T-helper 2 cell (primary cell): ENCODE measurements around the gene SUMF2.
A peak's percentile ranks its signal among the peaks of the same experiment; 100 is the strongest.
"Not testable (repeated sequence)": the region's sequence is repeated elsewhere in the genome, so short reads cannot be mapped to it uniquely, and the experiment has no call there.

Source experiments
- DNase-seq, 5 experiments: peaks; one replicate each; pipeline versions ENCODE4 v3.0.0 to v3.0.0-alpha.2; 2012 to 2022
- total RNA-seq, 2 donors: gene quantifications; one replicate each; lab custom pipeline; 2026; lab: John Stamatoyannopoulos, UW

The SUMF2 gene
- total RNA-seq: 73.9 to 106 reads per million in 2 donors

- peak; percentile 78 to 92 (median 87) for DNase-seq
Measured at GRCh38 chr7:56063882-56064625, at the start of gene SUMF2. SUMF2 (plus strand) TSS chr7:56064286; CDS start chr7:56064312, 26 bp downstream.

- DNase-seq: not testable (repeated sequence)
Measured at GRCh38 chr7:56017015-56017414, 47.1 kb upstream of the SUMF2 start.

DNA sequence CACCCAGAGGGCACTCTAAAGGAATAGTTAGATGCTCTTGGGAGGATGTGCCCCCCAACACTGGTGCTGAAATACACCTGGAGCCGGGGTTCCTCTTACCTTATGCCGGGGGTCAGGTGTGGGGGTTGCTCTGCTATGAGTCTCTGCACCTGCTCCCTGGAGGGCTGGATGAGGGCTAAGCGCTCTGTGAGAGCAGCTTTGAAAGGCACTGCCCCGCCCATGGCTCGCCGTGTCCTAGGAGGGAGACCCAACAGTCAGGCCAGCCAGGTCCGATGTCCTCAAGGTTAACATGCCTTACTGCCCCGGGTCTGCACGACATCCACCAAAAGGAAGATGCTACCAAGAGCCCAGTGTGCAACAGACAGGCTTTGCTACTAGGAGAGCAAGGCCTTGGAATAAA is 44.6 kb upstream of the SUMF2 start:
- no peak for DNase-seq

DNA sequence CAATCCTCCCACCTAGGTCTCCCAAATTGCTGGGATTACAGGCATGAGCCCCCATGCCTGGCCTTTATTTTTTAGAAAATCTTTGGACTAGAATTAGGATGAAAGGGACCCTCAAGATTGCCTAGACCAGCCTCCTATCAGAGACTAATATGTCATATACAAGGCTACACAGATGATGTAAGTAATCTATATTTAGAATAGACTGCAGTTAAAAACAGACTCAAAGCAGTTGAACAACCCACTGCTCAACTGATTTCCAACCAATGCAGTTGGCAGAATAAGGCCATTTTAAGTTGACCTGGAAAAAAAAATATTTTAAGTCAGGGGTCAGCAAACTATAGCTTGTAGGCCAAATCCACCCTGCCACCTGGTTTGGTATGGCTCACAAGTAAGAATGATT is 40.6 kb upstream of the SUMF2 start:
- DNase-seq: no peak

GRCh38 chr7:56026538-56026937 is 37.5 kb upstream of the SUMF2 start:
- no peak for DNase-seq

GRCh38 chr7:56028942-56029630 is 35.0 kb upstream of the SUMF2 start:
- DNase-seq: no peak

- DNase-seq: no peak
Measured at GRCh38 chr7:56030340-56030739, 33.7 kb upstream of the SUMF2 start.

DNA sequence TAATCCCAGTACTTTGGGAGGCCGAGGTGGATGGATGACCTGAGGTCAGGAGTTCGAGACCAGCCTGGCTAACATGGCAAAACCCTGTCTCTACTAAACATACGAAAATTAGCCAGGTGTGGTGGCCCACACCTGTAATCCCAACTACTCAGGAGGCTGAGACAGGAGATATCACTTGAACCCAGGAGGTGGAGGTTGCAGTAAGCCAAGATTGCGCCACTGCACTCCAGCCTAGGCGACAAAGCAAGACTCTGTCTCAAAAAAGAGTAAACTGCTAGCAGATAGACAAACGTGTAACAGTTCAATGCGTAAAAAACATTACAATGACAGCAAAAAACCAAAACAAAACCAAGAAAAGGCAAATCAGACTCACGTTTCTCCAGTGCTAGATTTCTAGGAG is 32.5 kb upstream of the SUMF2 start:
- not testable (repeated sequence) for DNase-seq

GRCh38 chr7:56032578-56032977 is 31.5 kb upstream of the SUMF2 start:
- not testable (repeated sequence) for DNase-seq

GRCh38 chr7:56033671-56034432 is 30.2 kb upstream of the SUMF2 start:
- peak; percentile 46 to 95 (median 54) for DNase-seq

DNA sequence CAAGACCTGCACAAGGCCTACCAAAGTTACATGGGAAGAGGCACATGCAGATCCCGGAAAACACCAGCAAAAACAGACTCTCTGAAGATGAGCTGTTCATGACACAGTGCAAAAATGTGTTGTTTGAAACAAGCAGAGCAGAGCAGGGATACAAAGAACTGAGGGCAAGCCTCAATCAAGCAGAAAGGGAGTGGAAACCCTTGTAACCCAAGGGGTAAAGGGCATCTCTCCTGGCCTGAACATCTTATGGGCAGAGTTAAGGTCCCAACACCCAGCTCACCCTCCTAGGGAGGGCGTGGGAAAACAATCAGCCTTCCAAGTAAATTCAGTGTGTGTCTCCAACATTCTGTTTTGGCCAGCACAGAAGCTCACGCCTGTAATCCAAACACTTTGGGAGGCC is 23.4 kb upstream of the SUMF2 start:
- DNase-seq: no peak

GRCh38 chr7:56045758-56046157 is 18.3 kb upstream of the SUMF2 start:
- not testable (repeated sequence) for DNase-seq

GRCh38 chr7:56046721-56047445 is 17.2 kb upstream of the SUMF2 start:
- no peak for DNase-seq

GRCh38 chr7:56047446-56048116 is 16.5 kb upstream of the SUMF2 start:
- DNase-seq: not testable (repeated sequence)

GRCh38 chr7:56048245-56048644 is 15.8 kb upstream of the SUMF2 start:
- DNase-seq: no peak

GRCh38 chr7:56048763-56049162 is 15.3 kb upstream of the SUMF2 start:
- DNase-seq: peak in 1 of 5 experiments; percentile 17

- no peak for DNase-seq
Measured at GRCh38 chr7:56051053-56051338, 13.1 kb upstream of the SUMF2 start.

- peak; percentile 78 to 93 (median 89) for DNase-seq
Measured at GRCh38 chr7:56051339-56052191, 12.5 kb upstream of the SUMF2 start, which contains the start of the genes CCT6A and PSPH. CCT6A (plus strand) TSS chr7:56051765; CDS start chr7:56051849, 84 bp downstream. PSPH (minus strand) TSS chr7:56051444; CDS start chr7:56021212, 30,232 bp downstream.

DNA sequence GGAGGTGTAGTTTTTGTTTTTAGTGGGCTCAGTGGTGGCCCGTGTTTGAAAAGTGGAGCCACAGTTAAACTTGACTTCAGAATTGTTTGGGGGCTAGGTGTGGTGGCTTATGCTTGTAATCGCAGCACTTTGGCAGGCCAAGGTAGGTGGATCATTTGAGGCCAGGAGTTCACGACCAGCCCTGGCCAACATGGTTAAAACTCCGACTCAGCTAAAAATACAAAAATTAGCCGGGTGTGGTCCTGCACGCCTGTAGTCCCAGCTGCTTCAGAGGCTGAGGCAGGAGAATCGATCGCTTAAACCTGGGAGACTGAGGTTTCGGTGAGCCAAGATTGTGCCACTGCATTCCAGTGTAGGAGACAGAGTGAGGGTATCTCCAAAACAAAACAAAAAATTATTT is 10.7 kb upstream of the SUMF2 start:
- no peak for DNase-seq

DNA sequence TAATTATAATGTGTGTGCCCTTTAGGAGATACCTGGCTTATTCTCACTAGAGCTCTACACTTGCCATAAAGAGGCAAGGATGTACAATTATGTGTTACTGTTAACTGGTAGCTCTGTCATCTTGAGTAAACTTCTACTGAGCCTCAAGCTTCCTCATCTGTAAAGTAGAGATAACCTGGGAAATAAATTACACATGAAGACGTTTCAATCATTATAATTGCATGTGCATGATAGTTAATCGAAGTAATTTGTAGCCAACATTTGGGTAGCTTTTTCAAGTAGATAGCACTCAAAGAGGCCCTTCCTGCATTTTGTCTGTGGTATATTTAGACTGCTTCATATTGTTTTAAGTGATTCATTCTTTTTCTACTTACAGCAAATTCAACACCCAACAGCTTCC is 10.1 kb upstream of the SUMF2 start:
- no peak for DNase-seq

GRCh38 chr7:56062382-56062781 is 1.7 kb upstream of the SUMF2 start:
- peak in 1 of 5 experiments; percentile 48 for DNase-seq
